Activated naive CD4-positive, alpha-beta T cell treated with anti-CD3 and anti-CD28 coated beads, Interleukin-2, amount 10 ng/mL, durations not matched to agents 7 days and 5 days (primary cell): ENCODE data around the gene NAXE.

Experiments
- CTCF ChIA-PET: fragments of 350-600 bp; sonication (Branson Sonifier 250); formaldehyde crosslinking; loops from one replicate; lab custom pipeline; 2021; ENCODE audit warnings: antibody characterized with exemption; lab: Charles Lee
- DNase-seq: peaks from one replicate; pipeline ENCODE4 v3.0.0-alpha.2; 2020
- H3K27ac Mint-ChIP-seq: one replicate; pipeline ENCODE4 v1.8.0; 2021; ENCODE audit warnings: mild to moderate bottlenecking, moderate library complexity, mixed read lengths
- H3K27me3 Mint-ChIP-seq: one replicate; pipeline ENCODE4 v1.8.0; 2021; ENCODE audit warnings: mild to moderate bottlenecking, mixed read lengths
- H3K36me3 Mint-ChIP-seq: one replicate; pipeline ENCODE4 v1.8.0; 2021; ENCODE audit warnings: mixed read lengths
- H3K4me1 Mint-ChIP-seq: one replicate; pipeline ENCODE4 v1.8.0; 2021; ENCODE audit warnings: mixed read lengths
- H3K4me3 Mint-ChIP-seq: one replicate; pipeline ENCODE4 v1.8.0; 2021; ENCODE audit warnings: mild to moderate bottlenecking, moderate library complexity, mixed read lengths
- H3K9me3 Mint-ChIP-seq: one replicate; pipeline ENCODE4 v1.8.0; 2021; ENCODE audit warnings: mixed read lengths

Gene NAXE

GRCh38 chr1:156642265-156643048 lies 50.9 kb downstream of the NAXE start:
- Mint-ChIP-seq H3K4me3 (no peak overlapping the region), H3K4me1 (peaks cover 33% of the 10 kb centered on the region), H3K27ac (no peak overlapping the region), H3K36me3 (no peaks in the 10 kb centered on the region), H3K9me3 (no peaks in the 10 kb centered on the region), H3K27me3 (peaks cover 96% of the 10 kb centered on the region)
- CTCF ChIA-PET = interaction anchor here (1.0 to 5.5 kb wide), 8 partner anchors 13 to 217 kb away, joined by 3 to 47 read pairs (median 10); partner anchors contain the start of genes HAPLN2 and INSRR
- no peak for DNase-seq

GRCh38 chr1:156643049-156643777 lies 51.6 kb downstream of the NAXE start:
- H3K4me3 Mint-ChIP-seq = no peak overlapping the region

GRCh38 chr1:156643778-156644092 lies 52.2 kb downstream of the NAXE start:
- no peaks in the 10 kb centered on the region for H3K9me3 Mint-ChIP-seq
- no peak overlapping the region for H3K4me3 Mint-ChIP-seq
- DNase-seq = peak; percentile 68
- H3K36me3 Mint-ChIP-seq = no peaks in the 10 kb centered on the region
- H3K27me3 Mint-ChIP-seq = peaks cover 98% of the 10 kb centered on the region
- CTCF ChIA-PET = interaction anchor here (0.7 to 5.5 kb wide), 11 partner anchors 9 to 257 kb away, joined by 3 to 47 read pairs (median 7); partner anchors contain the start of genes HAPLN2 and INSRR
- H3K27ac Mint-ChIP-seq = no peak overlapping the region
- peaks cover 33% of the 10 kb centered on the region for H3K4me1 Mint-ChIP-seq

More at GRCh38 chr1:156643049-156643777, 51.6 kb downstream of the NAXE start:
- Mint-ChIP-seq H3K9me3 (no peaks in the 10 kb centered on the region), H3K4me1 (peaks cover 33% of the 10 kb centered on the region), H3K27me3 (peaks cover 98% of the 10 kb centered on the region), H3K36me3 (no peaks in the 10 kb centered on the region), H3K27ac (no peak overlapping the region)
- CTCF ChIA-PET = interaction anchor here (0.7 to 5.5 kb wide), 13 partner anchors 9 to 256 kb away, joined by 3 to 47 read pairs (median 6); partner anchors contain the start of genes HAPLN2 and INSRR
- no peak for DNase-seq
